ENCODE data around the gene IGDCC3.

GRCh38 chr15:65414841-65415621 is 37.2 kb upstream of the IGDCC3 start:
- TF ChIP-seq, protein P1, sequence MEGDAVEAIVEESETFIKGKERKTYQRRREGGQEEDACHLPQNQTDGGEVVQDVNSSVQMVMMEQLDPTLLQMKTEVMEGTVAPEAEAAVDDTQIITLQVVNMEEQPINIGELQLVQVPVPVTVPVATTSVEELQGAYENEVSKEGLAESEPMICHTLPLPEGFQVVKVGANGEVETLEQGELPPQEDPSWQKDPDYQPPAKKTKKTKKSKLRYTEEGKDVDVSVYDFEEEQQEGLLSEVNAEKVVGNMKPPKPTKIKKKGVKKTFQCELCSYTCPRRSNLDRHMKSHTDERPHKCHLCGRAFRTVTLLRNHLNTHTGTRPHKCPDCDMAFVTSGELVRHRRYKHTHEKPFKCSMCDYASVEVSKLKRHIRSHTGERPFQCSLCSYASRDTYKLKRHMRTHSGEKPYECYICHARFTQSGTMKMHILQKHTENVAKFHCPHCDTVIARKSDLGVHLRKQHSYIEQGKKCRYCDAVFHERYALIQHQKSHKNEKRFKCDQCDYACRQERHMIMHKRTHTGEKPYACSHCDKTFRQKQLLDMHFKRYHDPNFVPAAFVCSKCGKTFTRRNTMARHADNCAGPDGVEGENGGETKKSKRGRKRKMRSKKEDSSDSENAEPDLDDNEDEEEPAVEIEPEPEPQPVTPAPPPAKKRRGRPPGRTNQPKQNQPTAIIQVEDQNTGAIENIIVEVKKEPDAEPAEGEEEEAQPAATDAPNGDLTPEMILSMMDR (optimal IDR thresholded peaks at IDR 0.05 in 1 of 3, IDR thresholded peaks at IDR 0.05 in 1 of 3, conservative IDR thresholded peaks at IDR 0.05 in 1 of 3; ENCODE audit: extremely low read depth in 1 of 3, insufficient read depth in 2 of 3, low read length in 3 of 3): no peak
- no peak for TF ChIP-seq EZH2 (IDR thresholded peaks at IDR 0.05; ENCODE audit: low read length)

Measured in keratinocyte (primary cell).